ENCODE data around the gene KCTD11. TPM values are rescaled to one million over a fixed set of nuclear protein-coding genes. Genes with fewer than 3 reads are reported as not detected.

The KCTD11 gene
- total and polyA plus RNA-seq, 2 donors (not counting 1 experiment from before 2014, with no cell fraction given): 4.3 to 13.4 TPM

DNA sequence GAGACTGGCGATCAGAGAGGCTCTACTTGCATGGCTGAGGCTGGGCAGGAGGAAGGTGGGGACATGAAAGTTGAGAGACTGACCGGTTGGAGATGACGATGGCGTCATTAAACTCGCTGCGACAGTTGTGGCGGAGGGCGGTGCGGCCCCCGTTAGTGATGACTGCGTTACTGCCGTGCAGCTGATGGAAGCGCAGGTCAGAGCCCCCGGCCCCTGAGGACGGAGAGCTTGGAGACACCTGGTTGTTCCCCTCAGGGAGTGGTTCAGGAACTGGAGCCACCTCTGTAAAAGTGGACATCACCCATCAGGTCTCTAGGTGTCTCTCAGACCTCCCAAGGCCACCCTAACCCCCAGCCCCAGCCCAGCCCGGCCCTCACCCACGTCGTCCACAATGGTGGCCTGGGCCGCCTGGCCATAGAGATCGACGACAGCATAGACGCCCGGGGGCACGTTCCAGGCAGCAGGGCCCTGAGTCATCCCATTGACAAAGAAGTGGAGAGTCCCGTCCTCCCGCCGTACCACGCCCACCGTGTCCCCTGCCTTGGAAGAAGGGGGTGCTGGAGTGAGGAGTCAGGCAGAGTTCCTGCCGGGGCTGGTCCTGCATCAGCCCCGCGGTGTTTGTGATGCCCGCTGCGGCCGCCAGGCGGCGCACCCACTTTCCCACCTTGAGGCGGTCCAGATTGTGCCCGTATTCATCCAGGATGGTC is 28.1 kb upstream of the KCTD11 start:
- TF ChIP-seq, protein P1, sequence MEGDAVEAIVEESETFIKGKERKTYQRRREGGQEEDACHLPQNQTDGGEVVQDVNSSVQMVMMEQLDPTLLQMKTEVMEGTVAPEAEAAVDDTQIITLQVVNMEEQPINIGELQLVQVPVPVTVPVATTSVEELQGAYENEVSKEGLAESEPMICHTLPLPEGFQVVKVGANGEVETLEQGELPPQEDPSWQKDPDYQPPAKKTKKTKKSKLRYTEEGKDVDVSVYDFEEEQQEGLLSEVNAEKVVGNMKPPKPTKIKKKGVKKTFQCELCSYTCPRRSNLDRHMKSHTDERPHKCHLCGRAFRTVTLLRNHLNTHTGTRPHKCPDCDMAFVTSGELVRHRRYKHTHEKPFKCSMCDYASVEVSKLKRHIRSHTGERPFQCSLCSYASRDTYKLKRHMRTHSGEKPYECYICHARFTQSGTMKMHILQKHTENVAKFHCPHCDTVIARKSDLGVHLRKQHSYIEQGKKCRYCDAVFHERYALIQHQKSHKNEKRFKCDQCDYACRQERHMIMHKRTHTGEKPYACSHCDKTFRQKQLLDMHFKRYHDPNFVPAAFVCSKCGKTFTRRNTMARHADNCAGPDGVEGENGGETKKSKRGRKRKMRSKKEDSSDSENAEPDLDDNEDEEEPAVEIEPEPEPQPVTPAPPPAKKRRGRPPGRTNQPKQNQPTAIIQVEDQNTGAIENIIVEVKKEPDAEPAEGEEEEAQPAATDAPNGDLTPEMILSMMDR (IDR thresholded peaks at IDR 0.05): peak; percentile 91
- no peak for TF ChIP-seq EZH2 (IDR thresholded peaks at IDR 0.05; ENCODE audit: borderline replicate concordance, insufficient read depth, low read depth, low read length, poor library complexity, severe bottlenecking)
- peaks cover 0 to 61% of the 10 kb centered on the region in 2 experiments for H3K36me3 ChIP-seq (replicated peaks in 1 of 2; ENCODE audit: control extremely low read depth in 1 of 2, control insufficient read depth in 1 of 2, extremely low read depth in 1 of 2, insufficient read depth in 2 of 2, low read length in 1 of 2)
- WGBS (ENCODE audit: insufficient coverage): 70% methylated on average over 38 of the region's 39 CpGs
- ATAC-seq (ENCODE audit: low read depth) (peak; percentile 37), DNase-seq (peak; percentile 75)
- no peaks in the 10 kb centered on the region for H3K27me3 Mint-ChIP-seq
- no peak overlapping the region for H2AFZ ChIP-seq (ENCODE audit: insufficient read depth, low read depth, low read length, poor library complexity, severe bottlenecking)
- ChIA-PET CTCF (interaction anchor here (1.0 to 5.1 kb wide), 7 partner anchors 10 to 43 kb away, joined by 3 to 47 read pairs (median 5); partner anchors contain the start of genes ACAP1 and SLC2A4), POLR2A (interaction anchor here (0.6 to 1.7 kb wide), 3 partner anchors 13 to 881 kb away, joined by 3 to 6 read pairs (median 4); partner anchors contain the start of gene ACAP1)
- peak overlapping the region; percentile 20 for H3K27ac Mint-ChIP-seq
- H3K79me2 ChIP-seq (ENCODE audit: control insufficient read depth, insufficient read depth, low read length): peaks cover 29% of the 10 kb centered on the region
- H4K20me1 ChIP-seq (ENCODE audit: control insufficient read depth, insufficient read depth, low read length, poor library complexity, severe bottlenecking): peaks cover 5% of the 10 kb centered on the region
- no peaks in the 10 kb centered on the region for H3K9me3 ChIP-seq (ENCODE audit: control extremely low read depth in 1 of 3, control insufficient read depth in 2 of 3, insufficient read depth in 1 of 3, low read length in 2 of 3)
- no peak overlapping the region for H3K27ac ChIP-seq (ENCODE audit: low read length in 2 of 2)
- H3K27me3 ChIP-seq (replicated peaks in 1 of 4; ENCODE audit: control extremely low read depth in 1 of 4, control insufficient read depth in 3 of 4, insufficient read depth in 4 of 4, low read length in 3 of 4): no peaks in the 10 kb centered on the region
- intact Hi-C loops (cut with micrococcal nuclease): loop anchor here (1.0 kb wide), 1 partner anchor 21 kb away; no protein-coding TSS in a partner anchor
- H3K9me3 Mint-ChIP-seq (ENCODE audit: insufficient read depth): no peaks in the 10 kb centered on the region
- H3K4me3 Mint-ChIP-seq: no peak overlapping the region
- peaks cover 7 to 13% of the 10 kb centered on the region in 2 donors for H3K4me1 ChIP-seq (ENCODE audit: control insufficient read depth in 2 of 2, insufficient read depth in 2 of 2, low read length in 2 of 2)
- H3K4me1 Mint-ChIP-seq: peaks cover 17% of the 10 kb centered on the region
- no peak overlapping the region for H3K9ac ChIP-seq (ENCODE audit: low read length)
- no peak overlapping the region for H3K4me3 ChIP-seq (ENCODE audit: control extremely low read depth in 1 of 5, extremely low read depth in 1 of 5, insufficient read depth in 1 of 5, low read depth in 2 of 5, low read length in 4 of 5)
- H3K4me2 ChIP-seq (replicated peaks; ENCODE audit: low read depth, low read length, poor library complexity, severe bottlenecking): no peak overlapping the region

DNA sequence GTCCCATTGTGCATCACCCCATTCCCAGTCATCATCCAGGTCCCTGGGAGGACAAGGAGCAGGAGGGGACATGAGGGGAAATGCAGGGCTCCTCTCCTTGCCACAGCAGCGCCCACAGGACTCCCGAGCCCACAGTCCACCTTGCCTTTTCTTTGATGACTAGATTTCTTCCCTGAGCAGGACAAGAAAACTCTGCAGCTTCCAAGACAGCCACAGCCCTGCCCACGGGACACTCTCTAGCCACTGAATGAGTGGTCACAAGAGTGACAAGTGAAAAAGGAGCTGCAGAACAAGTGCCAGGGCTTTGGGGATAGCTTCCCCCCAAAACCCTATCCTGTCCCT is 27.6 kb upstream of the KCTD11 start:
- intact Hi-C loops (cut with micrococcal nuclease): loop anchor here (1.0 kb wide), 1 partner anchor 21 kb away; no protein-coding TSS in a partner anchor
- Histone ChIP-seq H3K79me2 (ENCODE audit: control insufficient read depth, insufficient read depth, low read length) (peaks cover 29% of the 10 kb centered on the region), H3K27me3 (replicated peaks in 1 of 4; ENCODE audit: control extremely low read depth in 1 of 4, control insufficient read depth in 3 of 4, insufficient read depth in 4 of 4, low read length in 3 of 4) (no peaks in the 10 kb centered on the region), H2AFZ (ENCODE audit: insufficient read depth, low read depth, low read length, poor library complexity, severe bottlenecking) (no peak overlapping the region), H3K4me2 (replicated peaks; ENCODE audit: low read depth, low read length, poor library complexity, severe bottlenecking) (no peak overlapping the region), H3K36me3 (replicated peaks in 1 of 2; ENCODE audit: control extremely low read depth in 1 of 2, control insufficient read depth in 1 of 2, extremely low read depth in 1 of 2, insufficient read depth in 2 of 2, low read length in 1 of 2) (peaks cover 0 to 59% of the 10 kb centered on the region in 2 experiments), H3K27ac (ENCODE audit: low read length in 2 of 2) (no peak overlapping the region), H3K9me3 (ENCODE audit: control extremely low read depth in 1 of 3, control insufficient read depth in 2 of 3, insufficient read depth in 1 of 3, low read length in 2 of 3) (no peaks in the 10 kb centered on the region), H4K20me1 (ENCODE audit: control insufficient read depth, insufficient read depth, low read length, poor library complexity, severe bottlenecking) (peaks cover 5% of the 10 kb centered on the region), H3K9ac (ENCODE audit: low read length) (no peak overlapping the region), H3K4me1 (ENCODE audit: control insufficient read depth in 2 of 2, insufficient read depth in 2 of 2, low read length in 2 of 2) (peaks cover 7 to 13% of the 10 kb centered on the region in 2 donors), H3K4me3 (ENCODE audit: control extremely low read depth in 1 of 5, extremely low read depth in 1 of 5, insufficient read depth in 1 of 5, low read depth in 2 of 5, low read length in 4 of 5) (no peak overlapping the region)
- CTCF ChIA-PET: interaction anchor here (0.9 to 5.1 kb wide), 8 partner anchors 11 to 43 kb away, joined by 3 to 47 read pairs (median 4); partner anchors contain the start of genes ACAP1 and SLC2A4
- H3K4me3 Mint-ChIP-seq: no peak overlapping the region
- no peak for DNase-seq
- no peak overlapping the region for H3K27ac Mint-ChIP-seq
- no peaks in the 10 kb centered on the region for H3K27me3 Mint-ChIP-seq
- H3K9me3 Mint-ChIP-seq (ENCODE audit: insufficient read depth): no peaks in the 10 kb centered on the region
- 80% methylated on average over 3 of the region's 3 CpGs for WGBS (ENCODE audit: insufficient coverage)
- TF ChIP-seq EZH2 (IDR thresholded peaks at IDR 0.05; ENCODE audit: borderline replicate concordance, insufficient read depth, low read depth, low read length, poor library complexity, severe bottlenecking): no peak
- TF ChIP-seq, protein P1 (IDR thresholded peaks at IDR 0.05): peak; percentile 64
- POLR2A ChIA-PET: interaction anchor here (0.6 to 1.7 kb wide), 3 partner anchors 12 to 881 kb away, joined by 3 to 6 read pairs (median 4); partner anchors contain the start of gene ACAP1
- ATAC-seq (ENCODE audit: low read depth): no peak
- H3K4me1 Mint-ChIP-seq: peaks cover 20% of the 10 kb centered on the region
